Neural progenitor cell (in vitro differentiated cells): ENCODE data around the gene WDR31.

Experiments used
- CTCF ChIP-seq: fragments of 200-600 bp; sonication (generic); IDR thresholded peaks from 2 replicates; pipeline ENCODE4 v1.5.1; 2017; ENCODE audit warnings: antibody characterized with exemption, mild to moderate bottlenecking
- EZH2 ChIP-seq: fragments of 200-600 bp; sonication (generic); IDR thresholded peaks from 2 replicates; pipeline ENCODE4 v1.6.1; 2017; ENCODE audit warnings: antibody characterized with exemption, mild to moderate bottlenecking, moderate library complexity

GRCh38 chr9:113320051-113320450 lies 20.0 kb downstream of the WDR31 start:
- TF ChIP-seq CTCF (no peak), EZH2 (no peak)
